ENCODE results near the gene TCOF1. TPM values are rescaled to one million over a fixed set of nuclear protein-coding genes. Genes with fewer than 3 reads are reported as not detected.

Gene TCOF1
- total RNA-seq, 4 donors from 2014 or later: 9.4 to 40.0 (median 20.1) TPM

DNA sequence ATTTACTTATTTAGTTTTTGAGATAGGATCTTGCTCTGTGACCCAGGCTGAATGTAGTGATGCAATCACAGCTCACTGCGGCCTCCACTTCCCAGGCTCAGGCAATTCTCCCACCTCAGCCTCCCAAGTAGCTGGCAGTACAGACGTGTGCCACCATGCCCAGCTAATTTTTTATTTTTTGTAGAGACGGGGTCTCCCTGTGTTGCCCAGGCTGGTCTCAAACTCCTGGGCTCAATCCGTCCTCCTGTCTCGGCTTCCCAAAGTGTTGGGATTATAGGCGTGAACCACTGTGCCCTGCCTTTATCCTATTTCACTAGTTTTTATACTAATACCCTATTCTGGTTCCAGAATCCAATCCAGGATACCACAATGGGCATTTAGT is 85.2 kb downstream of the TCOF1 start:
- Histone ChIP-seq H3K4me3 (no peak overlapping the region), H3K27ac (no peak overlapping the region), H3K9me3 (no peaks in the 10 kb centered on the region), H3K4me1 (peaks cover 0 to 5% of the 10 kb centered on the region in 2 donors), H3K27me3 (no peaks in the 10 kb centered on the region), H3K36me3 (no peaks in the 10 kb centered on the region)
- TF ChIP-seq, protein P1, sequence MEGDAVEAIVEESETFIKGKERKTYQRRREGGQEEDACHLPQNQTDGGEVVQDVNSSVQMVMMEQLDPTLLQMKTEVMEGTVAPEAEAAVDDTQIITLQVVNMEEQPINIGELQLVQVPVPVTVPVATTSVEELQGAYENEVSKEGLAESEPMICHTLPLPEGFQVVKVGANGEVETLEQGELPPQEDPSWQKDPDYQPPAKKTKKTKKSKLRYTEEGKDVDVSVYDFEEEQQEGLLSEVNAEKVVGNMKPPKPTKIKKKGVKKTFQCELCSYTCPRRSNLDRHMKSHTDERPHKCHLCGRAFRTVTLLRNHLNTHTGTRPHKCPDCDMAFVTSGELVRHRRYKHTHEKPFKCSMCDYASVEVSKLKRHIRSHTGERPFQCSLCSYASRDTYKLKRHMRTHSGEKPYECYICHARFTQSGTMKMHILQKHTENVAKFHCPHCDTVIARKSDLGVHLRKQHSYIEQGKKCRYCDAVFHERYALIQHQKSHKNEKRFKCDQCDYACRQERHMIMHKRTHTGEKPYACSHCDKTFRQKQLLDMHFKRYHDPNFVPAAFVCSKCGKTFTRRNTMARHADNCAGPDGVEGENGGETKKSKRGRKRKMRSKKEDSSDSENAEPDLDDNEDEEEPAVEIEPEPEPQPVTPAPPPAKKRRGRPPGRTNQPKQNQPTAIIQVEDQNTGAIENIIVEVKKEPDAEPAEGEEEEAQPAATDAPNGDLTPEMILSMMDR (IDR thresholded peaks at IDR 0.05): no peak
- no peak for TF ChIP-seq POLR2A (IDR thresholded peaks at IDR 0.05)
- DNase-seq: no peak
- intact Hi-C loops (cut with DNase I; ENCODE audit: low total_unique reads): no loop called here

DNA sequence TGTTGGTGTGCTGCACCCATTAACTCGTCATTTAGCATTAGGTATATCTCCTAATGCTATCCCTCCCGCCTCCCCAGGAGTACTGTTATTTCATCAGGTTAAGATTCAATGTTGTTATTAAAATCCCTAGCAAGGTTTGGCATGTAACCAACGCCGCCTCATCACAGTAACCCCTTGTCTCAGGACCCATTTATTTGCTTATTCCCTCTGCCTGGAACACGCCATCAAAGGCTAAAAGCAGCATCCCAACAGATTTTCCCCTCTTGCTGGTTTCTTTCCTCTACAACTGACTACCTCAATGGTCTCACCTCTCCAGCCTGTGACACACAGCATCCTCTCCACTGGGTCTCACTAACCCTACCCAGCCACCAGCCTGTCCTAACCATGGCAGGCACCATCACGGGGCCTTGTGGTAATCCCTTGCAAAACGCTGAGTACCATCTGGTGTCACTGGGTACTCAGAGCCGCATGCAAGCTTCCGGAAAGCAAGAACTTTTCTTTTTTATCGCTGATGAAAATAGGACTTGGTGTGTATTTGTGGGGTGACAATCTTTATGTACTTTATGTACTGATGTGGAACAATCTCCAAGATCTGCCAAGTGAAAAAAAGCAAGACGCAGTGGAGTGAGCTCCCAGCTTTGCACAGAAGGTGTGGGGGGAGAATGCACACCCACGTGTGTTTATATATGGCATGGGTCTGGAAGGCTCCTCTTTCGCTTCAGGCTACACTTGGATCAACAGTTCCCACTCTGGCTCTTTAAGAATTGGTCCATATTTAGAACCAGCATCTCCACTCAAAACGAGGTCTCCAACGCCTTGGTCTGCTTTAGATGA is 86.0 kb downstream of the TCOF1 start:
- Histone ChIP-seq H3K9me3 (no peaks in the 10 kb centered on the region), H3K27me3 (no peaks in the 10 kb centered on the region), H3K4me3 (no peak overlapping the region), H3K27ac (no peak overlapping the region), H3K36me3 (no peaks in the 10 kb centered on the region), H3K4me1 (peaks cover 0 to 5% of the 10 kb centered on the region in 2 donors)
- intact Hi-C loops (cut with DNase I; ENCODE audit: low total_unique reads): no loop called here
- DNase-seq: no peak
- TF ChIP-seq, protein P1 (IDR thresholded peaks at IDR 0.05): no peak
- TF ChIP-seq POLR2A (IDR thresholded peaks at IDR 0.05): no peak

DNA sequence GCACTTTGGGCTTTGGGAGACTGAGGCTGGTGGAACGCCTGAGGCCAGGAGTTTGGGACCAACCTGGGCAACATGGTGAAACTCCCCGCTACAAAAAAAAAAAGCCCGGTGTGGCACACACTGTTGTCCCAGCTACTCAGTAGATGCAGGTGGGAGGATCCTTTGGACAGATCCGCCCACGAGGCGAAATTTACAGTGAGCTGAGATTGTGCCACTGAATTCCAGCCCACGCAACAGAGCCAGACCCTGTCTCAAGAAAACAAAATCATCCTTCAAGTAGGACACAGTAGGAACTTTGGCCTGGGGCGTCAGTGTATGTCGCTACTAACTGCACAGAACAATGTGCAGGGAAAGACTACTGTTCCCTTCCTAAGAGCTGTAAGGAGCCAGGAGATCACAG is 87.3 kb downstream of the TCOF1 start:
- no peak overlapping the region for H3K4me3 ChIP-seq
- intact Hi-C loops (cut with DNase I; ENCODE audit: low total_unique reads): no loop called here
- DNase-seq: no peak
- peaks cover 0 to 5% of the 10 kb centered on the region in 2 donors for H3K4me1 ChIP-seq
- no peak for TF ChIP-seq POLR2A (IDR thresholded peaks at IDR 0.05)
- TF ChIP-seq, protein P1 (IDR thresholded peaks at IDR 0.05): no peak
- H3K36me3 ChIP-seq: no peaks in the 10 kb centered on the region
- H3K27ac ChIP-seq: no peak overlapping the region
- no peaks in the 10 kb centered on the region for H3K27me3 ChIP-seq
- no peaks in the 10 kb centered on the region for H3K9me3 ChIP-seq

DNA sequence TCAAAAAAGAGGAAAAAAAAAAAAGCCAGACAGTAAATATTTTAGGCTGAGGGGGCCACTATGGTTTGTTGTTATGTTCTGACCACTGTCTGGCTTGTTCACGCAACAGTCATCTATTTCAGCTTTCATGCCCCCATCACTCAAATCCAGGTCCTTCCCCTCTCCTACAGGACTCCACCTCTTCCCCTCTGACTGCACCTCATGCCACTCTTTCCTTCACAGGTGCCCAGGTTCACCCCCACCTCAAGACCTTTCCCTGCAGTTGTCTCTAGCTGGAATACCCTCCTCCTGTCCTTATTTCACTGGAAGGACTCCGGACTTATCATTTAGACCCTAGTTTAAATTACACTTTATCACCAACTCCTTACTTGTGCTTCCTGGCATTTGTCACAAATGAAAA is 88.6 kb downstream of the TCOF1 start:
- intact Hi-C loops (cut with DNase I; ENCODE audit: low total_unique reads): no loop called here
- Histone ChIP-seq H3K27me3 (no peaks in the 10 kb centered on the region), H3K36me3 (no peaks in the 10 kb centered on the region), H3K4me3 (no peak overlapping the region), H3K27ac (no peak overlapping the region), H3K9me3 (no peaks in the 10 kb centered on the region), H3K4me1 (peaks cover 0 to 5% of the 10 kb centered on the region in 2 donors)
- no peak for TF ChIP-seq POLR2A (IDR thresholded peaks at IDR 0.05)
- TF ChIP-seq, protein P1 (IDR thresholded peaks at IDR 0.05): no peak
- DNase-seq: no peak

DNA sequence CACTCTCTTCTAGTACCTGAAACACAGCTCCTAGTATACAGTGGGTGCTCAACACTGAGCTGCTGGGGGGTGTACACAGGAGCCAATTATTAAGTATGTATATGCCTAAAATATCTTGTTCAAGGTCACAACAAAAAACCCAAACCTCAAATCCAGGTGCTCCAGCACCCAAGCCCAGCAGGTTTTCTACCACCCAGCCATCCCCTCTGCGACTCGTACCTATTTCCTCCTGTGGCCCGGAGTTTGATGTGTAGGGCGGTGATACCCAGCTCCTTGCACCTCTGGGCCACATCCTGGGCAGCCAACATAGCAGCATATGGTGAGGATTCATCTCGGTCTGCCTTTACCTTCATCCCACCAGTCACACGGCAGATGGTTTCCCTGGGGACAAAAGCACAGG is 89.1 kb downstream of the TCOF1 start:
- intact Hi-C loops (cut with DNase I; ENCODE audit: low total_unique reads): no loop called here
- no peak for DNase-seq
- Histone ChIP-seq H3K36me3 (no peaks in the 10 kb centered on the region), H3K9me3 (no peaks in the 10 kb centered on the region), H3K4me1 (peaks cover 0 to 5% of the 10 kb centered on the region in 2 donors), H3K4me3 (no peak overlapping the region), H3K27me3 (no peaks in the 10 kb centered on the region), H3K27ac (no peak overlapping the region)
- TF ChIP-seq, protein P1 (IDR thresholded peaks at IDR 0.05): no peak
- TF ChIP-seq POLR2A (IDR thresholded peaks at IDR 0.05): no peak
